Measurements from ENCODE around the gene DPH1. TPM values are rescaled to one million over a fixed set of nuclear protein-coding genes. Genes with fewer than 3 reads are reported as not detected.
"Not testable (repeated sequence)": the region's sequence is repeated elsewhere in the genome, so short reads cannot be mapped to it uniquely, and the experiment has no call there.

Gene DPH1
- total and polyA plus RNA-seq, 2 of the 4 experiments (the other 2 are of a cell fraction), result 24.4 to 49.9 TPM

DNA sequence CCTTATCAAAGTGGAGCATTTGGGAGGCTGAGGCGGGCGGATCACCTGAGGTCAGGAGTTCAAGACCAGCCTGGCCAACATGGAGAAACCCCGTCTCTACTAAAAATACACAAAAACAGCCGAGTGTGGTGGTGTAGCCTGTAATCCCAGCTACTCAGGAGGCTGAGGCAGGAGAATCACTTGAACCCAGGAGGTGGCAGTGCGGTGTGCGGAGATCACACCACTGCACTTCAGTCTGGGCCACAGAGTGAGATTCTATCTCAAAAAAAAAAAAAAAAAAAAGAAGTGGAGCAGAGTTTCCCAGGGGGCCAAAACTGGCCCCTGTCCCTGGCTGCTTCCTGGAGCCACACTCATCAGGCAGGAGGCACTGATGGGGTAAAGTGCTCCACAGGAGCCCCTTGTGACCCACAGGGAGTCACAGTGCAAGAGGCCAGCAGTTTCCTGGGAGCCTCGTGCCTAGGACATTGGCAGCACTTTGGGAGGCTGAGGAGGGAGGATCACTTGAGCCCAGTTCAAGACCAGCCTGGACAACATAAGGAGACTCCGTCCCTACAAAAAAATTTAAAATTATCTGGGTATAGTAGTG, 49.2 kb upstream of the DPH1 start:
- Histone ChIP-seq H3K4me3 (ENCODE audit: insufficient read depth, low read depth, low read length) (no peak overlapping the region), H2BK20ac (ENCODE audit: low read depth, low read length) (no peak overlapping the region), H3K9me1 (ENCODE audit: insufficient read depth, low read length) (no peaks in the 10 kb centered on the region), H4K20me1 (ENCODE audit: insufficient read depth, low read length) (no peaks in the 10 kb centered on the region), H2BK5ac (ENCODE audit: low read depth, low read length, poor library complexity, severe bottlenecking) (no peak overlapping the region), H2AK9ac (replicated peaks; ENCODE audit: low read depth, low read length, poor library complexity) (no peak overlapping the region), H4K8ac (ENCODE audit: low read depth in 2 of 2, low read length in 2 of 2) (no peak overlapping the region), H2BK120ac (ENCODE audit: low read depth, low read length) (no peak overlapping the region), H4K5ac (ENCODE audit: low read depth, low read length) (no peak overlapping the region), H3K4me1 (ENCODE audit: control insufficient read depth, insufficient read depth, low read length) (no peaks in the 10 kb centered on the region), H3K9ac (ENCODE audit: low read depth, low read length) (no peak overlapping the region), H2AK5ac (ENCODE audit: low read depth, low read length) (no peak overlapping the region), H3K14ac (replicated peaks; ENCODE audit: low read depth, low read length) (no peak overlapping the region), H3K27ac (ENCODE audit: insufficient read depth, low read length) (no peak overlapping the region), H3K23ac (ENCODE audit: low read depth, low read length) (no peak overlapping the region), H3K4me2 (ENCODE audit: low read depth, low read length) (no peak overlapping the region), H2BK15ac (ENCODE audit: low read depth, low read length) (no peak overlapping the region), H3K36me3 (ENCODE audit: control insufficient read depth, insufficient read depth, low read length) (no peaks in the 10 kb centered on the region), H4K91ac (ENCODE audit: insufficient read depth, low read depth, low read length) (no peak overlapping the region), H3K9me3 (ENCODE audit: control insufficient read depth, insufficient read depth, low read length) (no peaks in the 10 kb centered on the region), H2AFZ (replicated peaks; ENCODE audit: low read length, poor library complexity) (no peak overlapping the region), H3K18ac (ENCODE audit: low read depth, low read length) (no peak overlapping the region), H3K4ac (ENCODE audit: low read depth, low read length) (no peak overlapping the region), H3K79me1 (ENCODE audit: low read depth in 1 of 2, low read length in 2 of 2) (no peaks in the 10 kb centered on the region), H3K27me3 (ENCODE audit: control insufficient read depth, insufficient read depth, low read length) (peaks cover 45% of the 10 kb centered on the region), H3K56ac (ENCODE audit: extremely low read depth, insufficient read depth, low read length) (no peak overlapping the region)
- no peak for TF ChIP-seq RAD21 (IDR thresholded peaks at IDR 0.05; ENCODE audit: low read length)
- TF ChIP-seq CEBPB (IDR thresholded peaks at IDR 0.05; ENCODE audit: low read depth, low read length), result no peak
- TF ChIP-seq CHD1 (IDR thresholded peaks at IDR 0.05; ENCODE audit: low read depth, low read length), result no peak
- TF ChIP-seq, protein P1, sequence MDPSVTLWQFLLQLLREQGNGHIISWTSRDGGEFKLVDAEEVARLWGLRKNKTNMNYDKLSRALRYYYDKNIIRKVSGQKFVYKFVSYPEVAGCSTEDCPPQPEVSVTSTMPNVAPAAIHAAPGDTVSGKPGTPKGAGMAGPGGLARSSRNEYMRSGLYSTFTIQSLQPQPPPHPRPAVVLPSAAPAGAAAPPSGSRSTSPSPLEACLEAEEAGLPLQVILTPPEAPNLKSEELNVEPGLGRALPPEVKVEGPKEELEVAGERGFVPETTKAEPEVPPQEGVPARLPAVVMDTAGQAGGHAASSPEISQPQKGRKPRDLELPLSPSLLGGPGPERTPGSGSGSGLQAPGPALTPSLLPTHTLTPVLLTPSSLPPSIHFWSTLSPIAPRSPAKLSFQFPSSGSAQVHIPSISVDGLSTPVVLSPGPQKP (IDR thresholded peaks at IDR 0.05; ENCODE audit: borderline replicate concordance, low read depth, low read length), result no peak
- no peak for TF ChIP-seq MAFK (IDR thresholded peaks at IDR 0.05; ENCODE audit: low read depth, low read length)
- TF ChIP-seq BHLHE40 (IDR thresholded peaks at IDR 0.05; ENCODE audit: low read depth, low read length), result no peak
- TF ChIP-seq RFX5 (IDR thresholded peaks at IDR 0.05; ENCODE audit: low read depth, low read length), result no peak
- intact Hi-C loops (cut with micrococcal nuclease) (no loop called here), dilution Hi-C loops (cut with HindIII; ENCODE audit: low sequenced_read_pairs, unreplicated experiment) (no loop called here), in situ Hi-C loops (cut with MboI; ENCODE audit: low sequenced_read_pairs) (no loop called here)
- ChIA-PET CTCF (no interaction called here), POLR2A (ENCODE audit: unreplicated experiment) (no interaction called here)
- WGBS, 2 experiments (ENCODE audit: extremely low coverage in 2 of 2, insufficient read length in 1 of 2), result 100% methylated on average over 2 of the region's 8 CpGs; no CpG with 5 or more reads in 1 of the 2 experiments
- BruUV-seq (replicated peaks), result no TSS peak
- DNase-seq, result no peak
- no peak for ATAC-seq (ENCODE audit: low read depth)

DNA sequence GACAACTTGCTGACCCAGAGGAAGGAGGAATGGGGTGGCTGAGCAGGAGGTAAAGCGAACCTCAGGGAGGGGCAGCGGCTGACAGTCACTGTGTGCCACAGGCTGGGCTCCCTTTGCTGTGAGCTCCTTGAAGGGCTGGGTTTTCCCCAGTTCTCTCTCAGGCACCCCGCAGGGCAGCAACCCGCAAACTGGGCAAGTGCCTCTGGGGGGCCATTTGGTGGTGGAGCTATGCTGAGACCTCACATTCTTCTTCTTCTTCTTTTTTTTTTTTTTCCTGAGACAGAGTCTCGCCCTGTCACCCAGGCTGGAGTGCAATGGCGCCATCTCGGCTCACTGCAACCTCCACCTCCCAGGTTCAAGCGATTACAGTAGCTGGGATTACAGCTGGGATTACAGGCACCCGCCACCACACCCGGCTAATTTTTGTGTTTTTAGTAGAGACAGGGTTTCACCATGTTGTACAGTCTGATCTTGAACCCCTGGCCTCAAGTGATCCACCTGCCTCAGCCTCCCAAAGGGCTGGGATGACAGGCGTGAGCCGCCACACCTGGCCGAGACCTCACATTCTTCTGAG, 47.1 kb upstream of the DPH1 start:
- H2BK5ac ChIP-seq (ENCODE audit: low read depth, low read length, poor library complexity, severe bottlenecking); H2AK9ac ChIP-seq (replicated peaks; ENCODE audit: low read depth, low read length, poor library complexity); H3K9me1 ChIP-seq (ENCODE audit: insufficient read depth, low read length); H2BK120ac ChIP-seq (ENCODE audit: low read depth, low read length); H3K18ac ChIP-seq (ENCODE audit: low read depth, low read length); H3K27ac ChIP-seq (ENCODE audit: insufficient read depth, low read length); H3K36me3 ChIP-seq (ENCODE audit: control insufficient read depth, insufficient read depth, low read length); H3K4ac ChIP-seq (ENCODE audit: low read depth, low read length); CTCF ChIA-PET; H2AFZ ChIP-seq (replicated peaks; ENCODE audit: low read length, poor library complexity); intact Hi-C loops (cut with micrococcal nuclease); H3K4me2 ChIP-seq (ENCODE audit: low read depth, low read length); H4K8ac ChIP-seq (ENCODE audit: low read depth in 2 of 2, low read length in 2 of 2); DNase-seq; H2BK20ac ChIP-seq (ENCODE audit: low read depth, low read length); dilution Hi-C loops (cut with HindIII; ENCODE audit: low sequenced_read_pairs, unreplicated experiment); H3K9me3 ChIP-seq (ENCODE audit: control insufficient read depth, insufficient read depth, low read length); H4K91ac ChIP-seq (ENCODE audit: insufficient read depth, low read depth, low read length); H3K4me1 ChIP-seq (ENCODE audit: control insufficient read depth, insufficient read depth, low read length); H3K79me1 ChIP-seq (ENCODE audit: low read depth in 1 of 2, low read length in 2 of 2); H4K20me1 ChIP-seq (ENCODE audit: insufficient read depth, low read length); POLR2A ChIA-PET (ENCODE audit: unreplicated experiment); H2AK5ac ChIP-seq (ENCODE audit: low read depth, low read length); in situ Hi-C loops (cut with MboI; ENCODE audit: low sequenced_read_pairs); H3K4me3 ChIP-seq (ENCODE audit: insufficient read depth, low read depth, low read length); ATAC-seq (ENCODE audit: low read depth); H3K9ac ChIP-seq (ENCODE audit: low read depth, low read length); H3K14ac ChIP-seq (replicated peaks; ENCODE audit: low read depth, low read length); H3K23ac ChIP-seq (ENCODE audit: low read depth, low read length); H2BK15ac ChIP-seq (ENCODE audit: low read depth, low read length); H3K56ac ChIP-seq (ENCODE audit: extremely low read depth, insufficient read depth, low read length); H4K5ac ChIP-seq (ENCODE audit: low read depth, low read length); BruUV-seq (replicated peaks): not testable (repeated sequence)
- H3K27me3 ChIP-seq (ENCODE audit: control insufficient read depth, insufficient read depth, low read length), result peaks cover 25% of the 10 kb centered on the region
- WGBS, 2 experiments (ENCODE audit: extremely low coverage in 2 of 2, insufficient read length in 1 of 2), result no CpG with 5 or more reads among the region's 13 CpGs
